ENCODE results near the gene P2RX7. TPM values are rescaled to one million over a fixed set of nuclear protein-coding genes. Genes with fewer than 3 reads are reported as not detected.

P2RX7 gene
- total and polyA plus RNA-seq, 8 donors, result 1.5 to 25.6 (median 2.1) TPM

GRCh38 chr12:121110211-121110940, 22.3 kb upstream of the P2RX7 start:
- no peak overlapping the region for H3K27ac ChIP-seq
- ATAC-seq (peak; percentile 96), DNase-seq (peak in 3 of 4 donors; percentile 53 to 77 (median 55))
- H3K36me3 ChIP-seq, result no peaks in the 10 kb centered on the region
- no peaks in the 10 kb centered on the region for H3K9me3 ChIP-seq
- peak; percentile 88 to 95 for TF ChIP-seq CTCF (IDR thresholded peaks at IDR 0.05)
- H3K4me3 ChIP-seq, result no peak overlapping the region
- peaks cover 0 to 14% of the 10 kb centered on the region in 2 donors for H3K4me1 ChIP-seq
- no peaks in the 10 kb centered on the region for H3K27me3 ChIP-seq
- intact Hi-C loops (cut with DNase I), result no loop called here

- no peak overlapping the region for H3K4me3 ChIP-seq
Observed at GRCh38 chr12:121111684-121112083, 21.0 kb upstream of the P2RX7 start.

GRCh38 chr12:121112496-121112895, 20.2 kb upstream of the P2RX7 start:
- no peaks in the 10 kb centered on the region for H3K27me3 ChIP-seq
- ATAC-seq (no peak), DNase-seq (no peak)
- peaks cover 0 to 14% of the 10 kb centered on the region in 2 donors for H3K4me1 ChIP-seq
- no peak overlapping the region for H3K4me3 ChIP-seq
- TF ChIP-seq CTCF (IDR thresholded peaks at IDR 0.05), result no peak
- no peaks in the 10 kb centered on the region for H3K9me3 ChIP-seq
- intact Hi-C loops (cut with DNase I), result no loop called here
- H3K27ac ChIP-seq, result no peak overlapping the region
- no peaks in the 10 kb centered on the region for H3K36me3 ChIP-seq

More at GRCh38 chr12:121111684-121112083, 21.0 kb upstream of the P2RX7 start:
- no peak overlapping the region for H3K27ac ChIP-seq
- H3K9me3 ChIP-seq, result no peaks in the 10 kb centered on the region
- ATAC-seq (no peak), DNase-seq (no peak)
- H3K27me3 ChIP-seq, result no peaks in the 10 kb centered on the region
- TF ChIP-seq CTCF (IDR thresholded peaks at IDR 0.05), result no peak
- H3K4me1 ChIP-seq, result peaks cover 0 to 14% of the 10 kb centered on the region in 2 donors
- intact Hi-C loops (cut with DNase I), result no loop called here
- H3K36me3 ChIP-seq, result no peaks in the 10 kb centered on the region

- H3K4me1 ChIP-seq, result peaks cover 0 to 14% of the 10 kb centered on the region in 2 donors
- DNase-seq (no peak), ATAC-seq (no peak)
- no peaks in the 10 kb centered on the region for H3K36me3 ChIP-seq
- no peak for TF ChIP-seq CTCF (IDR thresholded peaks at IDR 0.05)
- H3K9me3 ChIP-seq, result no peaks in the 10 kb centered on the region
- H3K4me3 ChIP-seq, result no peak overlapping the region
- H3K27me3 ChIP-seq, result no peaks in the 10 kb centered on the region
- intact Hi-C loops (cut with DNase I), result no loop called here
- no peak overlapping the region for H3K27ac ChIP-seq
Observed at GRCh38 chr12:121113057-121113456, 19.6 kb upstream of the P2RX7 start.

- Histone ChIP-seq H3K4me3 (no peak overlapping the region), H3K9me3 (no peaks in the 10 kb centered on the region), H3K27me3 (no peaks in the 10 kb centered on the region), H3K4me1 (peaks cover 0 to 14% of the 10 kb centered on the region in 2 donors), H3K27ac (no peak overlapping the region), H3K36me3 (no peaks in the 10 kb centered on the region)
- intact Hi-C loops (cut with DNase I), result no loop called here
- ATAC-seq, result no peak
- DNase-seq, result no peak
- TF ChIP-seq CTCF (IDR thresholded peaks at IDR 0.05), result no peak
Observed at GRCh38 chr12:121114019-121114639, 18.5 kb upstream of the P2RX7 start.

All from left lung (tissue), 10 donors.